Fibroblast of mammary gland (primary cell): ENCODE data around the gene CTRL.

Source experiments
- DNase-seq: peaks from one replicate; pipeline ENCODE4 v3.0.0-alpha.2; 2010; ENCODE audit warnings: low read depth
- H3K4me3 ChIP-seq: 2 replicates; pipeline ENCODE4 v1.5.1; 2011; ENCODE audit warnings: low read depth, mild to moderate bottlenecking, low read length, moderate library complexity; ENCODE audit not compliant: control insufficient read depth
- TF ChIP-seq, protein P1 (sequence below): conservative IDR thresholded peaks from 2 replicates; pipeline ENCODE4 v1.5.1; 2011; ENCODE audit warnings: low read depth, low read length, inconsistent platforms; ENCODE audit not compliant: control insufficient read depth, insufficient read depth

The CTRL gene

DNA sequence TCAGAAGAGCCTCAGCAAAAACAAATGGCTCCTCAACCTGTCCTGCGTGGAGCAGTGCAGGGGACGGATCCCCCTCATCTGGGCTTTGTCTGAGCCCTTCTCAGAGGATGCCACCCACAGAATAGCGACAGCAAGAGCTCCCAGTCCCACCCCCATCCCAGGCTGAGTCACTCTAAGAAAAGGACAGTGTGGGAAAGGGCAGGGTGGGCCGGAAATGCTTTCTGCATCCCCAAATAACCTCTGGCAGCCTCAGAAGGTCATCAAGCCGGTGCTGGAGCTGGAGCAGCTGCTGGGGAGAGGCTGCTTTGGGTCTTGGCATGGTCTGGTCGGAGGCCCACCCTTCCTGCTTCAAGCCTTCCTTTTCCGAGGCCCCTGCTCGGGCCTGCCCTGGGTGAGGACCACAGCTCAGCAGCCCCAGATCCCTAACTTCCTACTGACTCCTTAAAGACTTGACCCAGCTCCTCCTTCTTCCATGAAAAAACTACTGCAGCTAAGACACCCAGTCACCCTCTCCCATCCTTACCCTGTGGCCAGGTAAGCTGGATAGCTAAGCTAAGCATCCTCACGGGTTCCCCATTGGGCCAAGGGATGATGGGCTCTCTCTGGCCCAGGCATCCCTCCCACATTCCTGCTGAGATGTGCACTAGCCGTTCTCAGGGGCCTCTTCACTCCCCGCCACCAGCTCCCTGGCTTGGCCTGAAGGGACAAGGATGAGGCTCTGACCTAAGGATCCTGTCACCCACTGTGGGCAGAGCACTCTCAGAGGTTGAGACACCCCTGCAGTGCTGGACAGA, 28.1 kb upstream of the CTRL start:
- no peak overlapping the region for H3K4me3 ChIP-seq
- TF ChIP-seq, protein P1, sequence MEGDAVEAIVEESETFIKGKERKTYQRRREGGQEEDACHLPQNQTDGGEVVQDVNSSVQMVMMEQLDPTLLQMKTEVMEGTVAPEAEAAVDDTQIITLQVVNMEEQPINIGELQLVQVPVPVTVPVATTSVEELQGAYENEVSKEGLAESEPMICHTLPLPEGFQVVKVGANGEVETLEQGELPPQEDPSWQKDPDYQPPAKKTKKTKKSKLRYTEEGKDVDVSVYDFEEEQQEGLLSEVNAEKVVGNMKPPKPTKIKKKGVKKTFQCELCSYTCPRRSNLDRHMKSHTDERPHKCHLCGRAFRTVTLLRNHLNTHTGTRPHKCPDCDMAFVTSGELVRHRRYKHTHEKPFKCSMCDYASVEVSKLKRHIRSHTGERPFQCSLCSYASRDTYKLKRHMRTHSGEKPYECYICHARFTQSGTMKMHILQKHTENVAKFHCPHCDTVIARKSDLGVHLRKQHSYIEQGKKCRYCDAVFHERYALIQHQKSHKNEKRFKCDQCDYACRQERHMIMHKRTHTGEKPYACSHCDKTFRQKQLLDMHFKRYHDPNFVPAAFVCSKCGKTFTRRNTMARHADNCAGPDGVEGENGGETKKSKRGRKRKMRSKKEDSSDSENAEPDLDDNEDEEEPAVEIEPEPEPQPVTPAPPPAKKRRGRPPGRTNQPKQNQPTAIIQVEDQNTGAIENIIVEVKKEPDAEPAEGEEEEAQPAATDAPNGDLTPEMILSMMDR, result no peak
- peak; percentile 82 for DNase-seq

DNA sequence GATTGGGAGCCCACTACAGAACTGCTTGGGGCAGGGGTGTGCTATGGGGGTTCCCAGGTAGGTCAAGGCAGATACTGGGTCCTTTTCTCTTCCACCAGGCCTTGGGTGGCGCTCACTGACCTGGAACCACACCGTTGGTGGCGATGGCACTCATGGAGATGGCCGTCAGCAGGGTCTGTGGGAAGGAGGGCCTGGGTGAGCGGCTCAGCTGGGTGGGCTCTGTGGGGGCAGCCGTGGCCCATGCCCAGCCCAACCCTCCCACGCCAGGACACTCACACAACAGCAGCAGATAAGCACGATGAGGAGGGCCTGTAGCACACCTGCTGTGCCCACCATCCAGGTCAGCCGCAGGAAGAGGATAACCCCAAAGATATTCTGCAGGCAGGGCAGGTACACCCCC, 26.0 kb upstream of the CTRL start:
- no peak overlapping the region for H3K4me3 ChIP-seq
- TF ChIP-seq, protein P1, result no peak
- no peak for DNase-seq

DNA sequence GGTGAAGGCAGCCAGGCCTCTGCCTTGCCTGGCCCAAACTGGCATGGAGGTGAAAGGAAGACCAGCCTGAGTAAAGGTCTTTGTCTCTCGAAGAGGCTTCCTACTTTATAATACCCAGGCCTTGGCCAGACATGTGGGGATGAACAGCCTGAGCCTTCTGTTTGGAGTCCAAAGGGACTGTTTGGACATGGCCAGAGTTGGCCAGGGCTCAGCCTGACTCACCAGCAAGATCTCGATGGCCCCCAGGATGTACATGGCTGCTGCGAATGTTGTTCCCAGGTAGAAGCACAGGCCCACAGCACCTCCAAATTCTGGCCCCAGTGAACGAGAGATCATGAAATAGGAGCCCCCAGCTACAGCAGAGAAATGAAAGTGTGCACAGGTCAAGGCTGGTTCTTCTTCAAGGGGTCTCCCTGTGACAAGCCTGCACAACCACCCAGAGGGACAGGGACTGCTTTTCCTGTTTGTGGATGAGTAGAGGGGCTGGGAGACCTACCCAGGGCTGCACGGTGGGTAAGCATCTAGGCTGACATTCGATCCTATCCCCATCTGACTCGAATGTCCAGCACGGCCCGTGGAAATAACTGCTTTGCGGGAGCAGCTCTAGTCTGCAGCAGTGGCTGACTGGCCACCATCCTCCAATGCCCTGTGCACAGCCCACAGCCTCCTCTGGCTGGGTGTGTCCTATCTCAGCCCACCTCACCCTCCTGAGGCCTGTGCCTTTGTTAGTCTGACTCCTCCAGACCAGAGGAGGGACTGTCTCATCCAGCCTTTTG, 22.9 kb upstream of the CTRL start:
- no peak overlapping the region for H3K4me3 ChIP-seq
- no peak for DNase-seq
- TF ChIP-seq, protein P1, result no peak

DNA sequence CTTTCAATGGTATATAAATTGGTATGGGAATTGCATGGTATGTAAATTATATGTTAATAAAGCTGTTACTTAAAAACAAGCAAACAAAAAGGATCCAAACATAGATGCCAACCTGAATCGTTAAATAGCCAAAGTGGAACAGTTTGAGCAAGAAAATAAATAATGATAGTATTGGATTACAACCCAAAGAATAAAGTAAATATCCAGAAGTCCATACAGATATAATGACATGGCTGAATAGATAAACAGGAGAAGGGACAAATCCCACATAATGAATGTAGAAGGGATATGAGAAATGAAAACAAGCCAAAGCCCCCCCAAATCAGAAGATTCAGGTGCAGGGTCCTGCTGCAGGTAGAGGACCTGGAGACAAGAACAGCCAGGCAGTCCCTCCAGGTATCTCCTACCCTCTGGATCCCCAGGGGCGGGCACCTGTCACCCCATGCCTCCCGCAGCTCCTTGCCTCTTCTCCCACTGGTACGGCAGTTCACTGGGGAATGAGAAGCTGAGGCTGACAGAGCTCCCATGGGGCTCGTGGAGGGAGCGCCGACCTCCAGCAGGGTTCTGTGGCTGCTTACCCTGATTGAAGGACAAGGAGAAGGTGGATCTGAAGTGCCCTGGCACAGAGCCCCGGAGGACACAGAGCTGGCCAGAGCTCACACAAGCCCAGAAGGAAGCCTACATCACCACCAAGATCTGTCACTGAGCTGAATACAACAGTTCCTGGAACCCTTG, 22.1 kb upstream of the CTRL start:
- H3K4me3 ChIP-seq, result no peak overlapping the region
- TF ChIP-seq, protein P1, result no peak
- DNase-seq, result no peak

DNA sequence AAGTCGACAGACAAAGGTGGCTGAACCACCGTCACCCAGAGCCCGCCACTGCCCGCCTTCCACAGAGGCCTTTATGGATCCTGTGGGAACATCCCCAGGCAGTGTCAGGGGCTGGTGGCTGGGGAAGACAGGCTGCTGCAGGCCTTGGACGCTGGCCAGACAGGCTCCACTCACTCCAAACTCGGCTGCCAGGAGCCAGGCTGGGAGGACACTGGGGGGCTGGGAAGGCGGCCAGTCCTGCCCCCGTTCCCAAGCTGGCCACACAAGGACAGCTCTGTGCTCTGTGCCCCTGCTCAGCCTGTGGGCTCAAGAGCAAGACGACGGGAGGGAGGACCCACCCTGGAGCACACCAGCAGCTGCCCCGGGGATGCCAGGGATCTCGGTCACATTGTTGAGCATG, 19.8 kb upstream of the CTRL start:
- H3K4me3 ChIP-seq, result no peak overlapping the region
- DNase-seq, result no peak
- TF ChIP-seq, protein P1, result no peak

DNA sequence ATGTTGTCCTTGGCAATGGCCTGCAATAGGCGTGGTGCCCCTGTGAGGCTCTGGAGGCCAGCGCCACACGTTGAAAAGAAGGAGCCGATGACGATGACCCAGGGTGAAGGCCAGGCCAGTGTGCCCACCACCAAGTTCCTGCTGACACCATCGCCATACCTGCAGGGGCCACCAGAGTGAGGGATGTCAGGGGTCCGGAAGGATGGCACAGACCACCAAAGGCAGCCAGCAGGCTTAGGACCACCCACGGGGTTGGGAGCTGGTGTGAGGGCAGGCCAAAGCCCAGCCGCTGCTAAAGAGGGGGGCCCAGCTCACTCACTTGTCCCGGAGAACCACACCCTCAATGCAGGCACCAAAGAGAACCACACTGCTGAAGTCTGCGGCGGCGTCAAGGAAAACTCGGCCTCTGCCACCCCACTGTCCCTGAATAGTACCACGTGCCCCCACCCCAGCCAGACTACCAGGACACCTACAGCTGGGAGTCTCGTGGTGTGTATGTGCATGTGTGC, 18.7 kb upstream of the CTRL start:
- no peak for DNase-seq
- TF ChIP-seq, protein P1, result no peak
- no peak overlapping the region for H3K4me3 ChIP-seq
